GM23338 (cell line): Measurements from ENCODE around the gene PHACTR1. TPM values are rescaled to one million over a fixed set of nuclear protein-coding genes. Genes with fewer than 3 reads are reported as not detected.

Experiments
- ATAC-seq: fragments of 200-7000 bp; cut with Tn5 transposase; 3 replicates; pipeline ENCODE4 v1.9.1; 2020
- DNase-seq: peaks from one replicate; pipeline ENCODE4 v3.0.0-alpha.2; 2015; ENCODE audit warnings: low spot score
- H2AFZ ChIP-seq: fragments of 200-600 bp; sonication (generic); 2 replicates; pipeline ENCODE4 v1.8.0; 2016; ENCODE audit warnings: antibody characterized with exemption, mild to moderate bottlenecking, moderate library complexity
- H3F3A ChIP-seq: fragments of 200-600 bp; sonication (generic); replicated peaks from 2 replicates; pipeline ENCODE4 v1.8.0; 2017; ENCODE audit warnings: antibody characterized with exemption, mixed run types, low read depth
- H3K27ac ChIP-seq: fragments of 200-600 bp; sonication (generic); 2 replicates; pipeline ENCODE4 v1.6.1; 2016; ENCODE audit warnings: low read depth
- H3K27me3 ChIP-seq: fragments of 200-600 bp; sonication (generic); 2 replicates; pipeline ENCODE4 v1.8.0; 2016; ENCODE audit warnings: mild to moderate bottlenecking, mixed run types, moderate library complexity; ENCODE audit not compliant: insufficient read depth
- H3K36me3 ChIP-seq: fragments of 200-600 bp; sonication (generic); 2 replicates; pipeline ENCODE4 v1.8.0; 2016; ENCODE audit warnings: mild to moderate bottlenecking; ENCODE audit not compliant: insufficient read depth
- H3K4me1 ChIP-seq: fragments of 200-600 bp; sonication (generic); 2 replicates; pipeline ENCODE4 v1.8.0; 2016; ENCODE audit warnings: mild to moderate bottlenecking, moderate library complexity; ENCODE audit not compliant: insufficient read depth
- H3K4me2 ChIP-seq: fragments of 200-600 bp; sonication (generic); 2 replicates; pipeline ENCODE4 v1.7.1; 2017; ENCODE audit warnings: mixed run types
- H3K4me3 ChIP-seq: fragments of 200-600 bp; sonication (generic); 2 replicates; pipeline ENCODE4 v1.6.1; 2016; ENCODE audit warnings: mixed run types
- H3K79me2 ChIP-seq: fragments of 200-600 bp; sonication (generic); replicated peaks from 2 replicates; pipeline ENCODE4 v1.8.0; 2017; ENCODE audit warnings: mild to moderate bottlenecking; ENCODE audit not compliant: insufficient read depth
- H3K9me2 ChIP-seq: fragments of 200-600 bp; sonication (generic); 2 replicates; pipeline ENCODE4 v1.8.0; 2017; ENCODE audit not compliant: insufficient read depth
- H4K20me1 ChIP-seq: fragments of 200-600 bp; sonication (generic); replicated peaks from 2 replicates; pipeline ENCODE4 v1.8.0; 2017; ENCODE audit warnings: mild to moderate bottlenecking; ENCODE audit not compliant: insufficient read depth
- H3K27ac Mint-ChIP-seq: 2 replicates; pipeline ENCODE4 v1.8.0; 2020; ENCODE audit warnings: inconsistent platforms, mild to moderate bottlenecking, moderate library complexity, mixed read lengths
- H3K27me3 Mint-ChIP-seq: 3 replicates; pipeline ENCODE4 v1.8.0; 2022; ENCODE audit warnings: low read depth, mild to moderate bottlenecking, moderate library complexity, mixed read lengths, inconsistent platforms; ENCODE audit not compliant: insufficient read depth, poor library complexity
- H3K36me3 Mint-ChIP-seq: 3 replicates; pipeline ENCODE4 v1.8.0; 2021; ENCODE audit warnings: low read depth, mild to moderate bottlenecking, inconsistent platforms, moderate library complexity, mixed read lengths
- H3K4me1 Mint-ChIP-seq: 3 replicates; pipeline ENCODE4 v1.8.0; 2020; ENCODE audit warnings: mild to moderate bottlenecking, inconsistent platforms, mixed read lengths
- H3K4me3 Mint-ChIP-seq: 3 replicates; pipeline ENCODE4 v1.8.0; 2021; ENCODE audit warnings: moderate library complexity, mild to moderate bottlenecking, inconsistent platforms, mixed read lengths
- H3K9me3 Mint-ChIP-seq: 3 replicates; pipeline ENCODE4 v1.8.0; 2020; ENCODE audit warnings: moderate library complexity, mild to moderate bottlenecking, inconsistent platforms, mixed read lengths
- CREB1 ChIP-seq: fragments of 250-450 bp; sonication (Bioruptor Pico); IDR thresholded peaks from 2 replicates; pipeline ENCODE4 v1.5.0; 2020; ENCODE audit warnings: low read depth, mild to moderate bottlenecking, moderate library complexity
- CTCF ChIP-seq, 2 experiments: fragments of 200-600 bp in 1 of 2; sonication (generic) in 1 of 2; conservative IDR thresholded peaks; 2 replicates each; pipeline versions ENCODE4 v1.5.1 to v1.6.1; 2016 to 2017; ENCODE audit warnings: antibody characterized with exemption in 2 of 2, low read depth in 2 of 2, mild to moderate bottlenecking in 2 of 2, moderate library complexity in 1 of 2
- EZH2 ChIP-seq: fragments of 200-600 bp; sonication (generic); IDR thresholded peaks from one replicate; pipeline ENCODE4 v1.8.0; 2017; ENCODE audit warnings: antibody characterized with exemption, mild to moderate bottlenecking, low read depth; ENCODE audit not compliant: unreplicated experiment
- EZH2phosphoT487 ChIP-seq: fragments of 200-600 bp; sonication (generic); IDR thresholded peaks from one replicate; pipeline ENCODE4 v1.8.1; 2018; ENCODE audit warnings: antibody characterized with exemption; ENCODE audit not compliant: unreplicated experiment
- JUNB ChIP-seq: IDR thresholded peaks from one replicate; pipeline ENCODE4 v1.6.1; 2016; ENCODE audit warnings: antibody characterized with exemption; ENCODE audit not compliant: unreplicated experiment
- NANOG ChIP-seq: IDR thresholded peaks from 2 replicates; pipeline ENCODE4 v1.6.1; 2016; ENCODE audit warnings: antibody characterized with exemption, borderline replicate concordance
- POLR2AphosphoS5 ChIP-seq: IDR thresholded peaks from 2 replicates; pipeline ENCODE4 v1.6.1; 2016; ENCODE audit warnings: antibody characterized with exemption, low read depth
- REST ChIP-seq: IDR thresholded peaks from one replicate; pipeline ENCODE4 v1.6.1; 2018; ENCODE audit warnings: antibody characterized with exemption; ENCODE audit not compliant: unreplicated experiment
- STAT1 ChIP-seq: IDR thresholded peaks from one replicate; pipeline ENCODE4 v1.6.1; 2016; ENCODE audit warnings: antibody characterized with exemption; ENCODE audit not compliant: unreplicated experiment
- ZNF114 ChIP-seq: fragments of 250-450 bp; sonication (Bioruptor Pico); IDR thresholded peaks from 2 replicates; pipeline ENCODE4 v1.5.0; 2020; ENCODE audit warnings: mild to moderate bottlenecking, moderate library complexity
- ZNF331 ChIP-seq: fragments of 250-450 bp; sonication (Bioruptor Pico); IDR thresholded peaks from 2 replicates; pipeline ENCODE4 v1.5.0; 2020; ENCODE audit warnings: low read depth, mild to moderate bottlenecking, moderate library complexity
- ZNF462 ChIP-seq: fragments of 250-450 bp; sonication (Bioruptor Pico); IDR thresholded peaks from 2 replicates; pipeline ENCODE4 v1.5.0; 2020; ENCODE audit warnings: mild to moderate bottlenecking, moderate library complexity
- polyA plus RNA-seq: library from polyadenylated mRNA; unstranded; fragments of >200 nt; fragmentation: Nextera tagmentation; extraction: Ambion mirVana; gene quantifications from 2 replicates; pipeline ENCODE4 v1.2.1, GENCODE V29; 2016
- total RNA-seq: library from RNA; depleted of rRNA; stranded (reverse); fragments of >200 nt; shearing (Covaris generic); gene quantifications from 2 replicates; pipeline ENCODE4 v1.2.3, GENCODE V29; 2014
- TF ChIP-seq, protein P1 (sequence below): IDR thresholded peaks from 2 replicates; pipeline ENCODE4 v1.6.1; 2016; ENCODE audit warnings: antibody characterized with exemption

Gene PHACTR1
- total and polyA plus RNA-seq, 2 experiments from 2014 or later = 5.9 to 19.3 TPM

- TF ChIP-seq ZNF114 (CRISPR knock-in tag) (no peak), REST (no peak), CTCF (conservative IDR thresholded peaks at IDR 0.05; ENCODE audit: low read depth in 2 of 2) (no peak), STAT1 (no peak), ZNF462 (CRISPR knock-in tag) (no peak), NANOG (no peak), ZNF331 (CRISPR knock-in tag) (no peak), JUNB (no peak), POLR2AphosphoS5 (no peak), CREB1 (CRISPR knock-in tag) (no peak), EZH2phosphoT487 (no peak), EZH2 (no peak)
- TF ChIP-seq, protein P1, sequence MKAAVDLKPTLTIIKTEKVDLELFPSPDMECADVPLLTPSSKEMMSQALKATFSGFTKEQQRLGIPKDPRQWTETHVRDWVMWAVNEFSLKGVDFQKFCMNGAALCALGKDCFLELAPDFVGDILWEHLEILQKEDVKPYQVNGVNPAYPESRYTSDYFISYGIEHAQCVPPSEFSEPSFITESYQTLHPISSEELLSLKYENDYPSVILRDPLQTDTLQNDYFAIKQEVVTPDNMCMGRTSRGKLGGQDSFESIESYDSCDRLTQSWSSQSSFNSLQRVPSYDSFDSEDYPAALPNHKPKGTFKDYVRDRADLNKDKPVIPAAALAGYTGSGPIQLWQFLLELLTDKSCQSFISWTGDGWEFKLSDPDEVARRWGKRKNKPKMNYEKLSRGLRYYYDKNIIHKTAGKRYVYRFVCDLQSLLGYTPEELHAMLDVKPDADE = no peak
- no peaks in the 10 kb centered on the region for H3K79me2 ChIP-seq
- H3K36me3 ChIP-seq = no peaks in the 10 kb centered on the region
- H3F3A ChIP-seq = no peaks in the 10 kb centered on the region
- ATAC-seq (peak; percentile 39; the same call in 1 of the 3 replicates), DNase-seq (peak; percentile 23)
- H3K4me2 ChIP-seq = no peak overlapping the region
- H3K4me1 ChIP-seq = peaks cover 12% of the 10 kb centered on the region; the same call in 1 of the 2 replicates
- peaks cover 20% of the 10 kb centered on the region for H3K4me1 Mint-ChIP-seq
- no peaks in the 10 kb centered on the region for H3K27me3 ChIP-seq
- H3K4me3 ChIP-seq = no peak overlapping the region
- no peaks in the 10 kb centered on the region for H3K36me3 Mint-ChIP-seq
- peaks cover 4% of the 10 kb centered on the region for H3K27me3 Mint-ChIP-seq
- no peaks in the 10 kb centered on the region for H3K9me2 ChIP-seq
- 0 out of 2 replicates have a peak, but pooled peaks cover 3% of the 10 kb centered on the region for H4K20me1 ChIP-seq
- no peak overlapping the region for H3K27ac Mint-ChIP-seq
- H3K4me3 Mint-ChIP-seq = no peak overlapping the region
- H3K27ac ChIP-seq = no peak overlapping the region
- no peaks in the 10 kb centered on the region for H3K9me3 Mint-ChIP-seq
- no peak overlapping the region for H2AFZ ChIP-seq
Observed at GRCh38 chr6:13186861-13187260, 470.3 kb downstream of the PHACTR1 start.
